WTC11 (cell line): ENCODE results near the gene NDUFAF8. TPM values are rescaled to one million over a fixed set of nuclear protein-coding genes. Genes with fewer than 3 reads are reported as not detected.

Experiments used
- ATAC-seq: fragments of 200-7000 bp; cut with Tn5 transposase; 2 replicates; pipeline ENCODE4 v1.10.0; 2021; ENCODE audit warnings: mild to moderate bottlenecking, moderate library complexity
- CTCF ChIA-PET: fragments of 300-600 bp; sonication (Branson Sonifier 250); formaldehyde crosslinking; loops from one replicate; lab custom pipeline; 2021; ENCODE audit warnings: antibody characterized with exemption; lab: Charles Lee
- POLR2A ChIA-PET: fragments of 350-600 bp; sonication (Branson Sonifier 250); formaldehyde crosslinking; loops from one replicate; lab custom pipeline; 2021; ENCODE audit warnings: antibody characterized with exemption; lab: Charles Lee
- DNase-seq: peaks from one replicate; pipeline ENCODE4 v3.0.0; 2021; ENCODE audit warnings: low spot score
- H3K27ac Mint-ChIP-seq: 2 replicates; pipeline ENCODE4 v1.8.0; 2021; ENCODE audit warnings: mixed read lengths
- H3K27me3 Mint-ChIP-seq: 2 replicates; pipeline ENCODE4 v1.8.0; 2021; ENCODE audit warnings: low read depth, mild to moderate bottlenecking, moderate library complexity, mixed read lengths
- H3K36me3 Mint-ChIP-seq: 2 replicates; pipeline ENCODE4 v1.8.0; 2021; ENCODE audit warnings: mixed read lengths
- H3K4me1 Mint-ChIP-seq: 2 replicates; pipeline ENCODE4 v1.8.0; 2022; ENCODE audit warnings: mixed read lengths
- H3K4me3 Mint-ChIP-seq: 2 replicates; pipeline ENCODE4 v1.8.0; 2021; ENCODE audit warnings: mild to moderate bottlenecking, moderate library complexity, mixed read lengths
- H3K9me3 Mint-ChIP-seq: 2 replicates; pipeline ENCODE4 v1.8.0; 2021; ENCODE audit warnings: mixed read lengths
- ARID4B ChIP-seq: sonication (generic); formaldehyde crosslinking; IDR thresholded peaks from 2 replicates; pipeline ENCODE4 v1.8.0; 2023; ENCODE audit warnings: missing genetic modification reagents, mild to moderate bottlenecking, borderline replicate concordance
- CBFB ChIP-seq: sonication (generic); formaldehyde crosslinking; IDR thresholded peaks from 2 replicates; pipeline ENCODE4 v1.8.1; 2022; ENCODE audit warnings: mild to moderate bottlenecking, low read depth, missing genetic modification reagents
- E2F4 ChIP-seq: sonication (generic); formaldehyde crosslinking; IDR thresholded peaks from 2 replicates; pipeline ENCODE4 v1.8.1; 2022; ENCODE audit warnings: low read depth, mild to moderate bottlenecking, moderate library complexity, missing genetic modification reagents, borderline replicate concordance
- ETV6 ChIP-seq: sonication (generic); formaldehyde crosslinking; IDR thresholded peaks from 2 replicates; pipeline ENCODE4 v1.8.1; 2022; ENCODE audit warnings: mild to moderate bottlenecking, missing genetic modification reagents
- FOXP4 ChIP-seq: sonication (generic); formaldehyde crosslinking; IDR thresholded peaks from 2 replicates; pipeline ENCODE4 v1.8.0; 2022; ENCODE audit warnings: mild to moderate bottlenecking, missing genetic modification reagents
- GTF2I ChIP-seq: fragments of 250-450 bp; sonication (Bioruptor Pico); conservative IDR thresholded peaks from 2 replicates; pipeline ENCODE4 v1.4.0; 2021; ENCODE audit warnings: mild to moderate bottlenecking
- JAZF1 ChIP-seq: fragments of 250-450 bp; sonication (Bioruptor Pico); IDR thresholded peaks from 2 replicates; pipeline ENCODE4 v1.9.0; 2021; ENCODE audit warnings: moderate library complexity, mild to moderate bottlenecking, inconsistent platforms
- NR2C2 ChIP-seq: sonication (generic); formaldehyde crosslinking; IDR thresholded peaks from 2 replicates; pipeline ENCODE4 v1.8.0; 2022; ENCODE audit warnings: mild to moderate bottlenecking, missing genetic modification reagents
- SMAD3 ChIP-seq: sonication (generic); formaldehyde crosslinking; IDR thresholded peaks from 2 replicates; pipeline ENCODE4 v1.8.0; 2022; ENCODE audit warnings: missing genetic modification reagents, mild to moderate bottlenecking, borderline replicate concordance
- STAT6 ChIP-seq: sonication (generic); formaldehyde crosslinking; conservative IDR thresholded peaks from 2 replicates; pipeline ENCODE4 v1.8.1; 2023; ENCODE audit warnings: mild to moderate bottlenecking, low read depth, missing genetic modification reagents, moderate library complexity
- TEAD4 ChIP-seq: sonication (generic); formaldehyde crosslinking; IDR thresholded peaks from 2 replicates; pipeline ENCODE4 v1.8.0; 2022; ENCODE audit warnings: mild to moderate bottlenecking, missing genetic modification reagents
- ZNF317 ChIP-seq: sonication (generic); formaldehyde crosslinking; IDR thresholded peaks from 2 replicates; pipeline ENCODE4 v1.8.1; 2023; ENCODE audit warnings: low read depth, mild to moderate bottlenecking, moderate library complexity, missing genetic modification reagents, borderline replicate concordance
- ZNF512 ChIP-seq: sonication (generic); formaldehyde crosslinking; IDR thresholded peaks from 2 replicates; pipeline ENCODE4 v1.8.1; 2022; ENCODE audit warnings: missing genetic modification reagents, borderline replicate concordance
- total RNA-seq: library from RNA; stranded (reverse); gene quantifications from 3 replicates; pipeline ENCODE4 v1.2.3, GENCODE V29; 2021
- TF ChIP-seq, protein P1 (sequence below): sonication (generic); formaldehyde crosslinking; IDR thresholded peaks from 2 replicates; pipeline ENCODE4 v1.8.0; 2023; ENCODE audit warnings: mild to moderate bottlenecking, missing genetic modification reagents

The NDUFAF8 gene
- total RNA-seq, 1 experiment from 2014 or later, result 73.0 TPM

DNA sequence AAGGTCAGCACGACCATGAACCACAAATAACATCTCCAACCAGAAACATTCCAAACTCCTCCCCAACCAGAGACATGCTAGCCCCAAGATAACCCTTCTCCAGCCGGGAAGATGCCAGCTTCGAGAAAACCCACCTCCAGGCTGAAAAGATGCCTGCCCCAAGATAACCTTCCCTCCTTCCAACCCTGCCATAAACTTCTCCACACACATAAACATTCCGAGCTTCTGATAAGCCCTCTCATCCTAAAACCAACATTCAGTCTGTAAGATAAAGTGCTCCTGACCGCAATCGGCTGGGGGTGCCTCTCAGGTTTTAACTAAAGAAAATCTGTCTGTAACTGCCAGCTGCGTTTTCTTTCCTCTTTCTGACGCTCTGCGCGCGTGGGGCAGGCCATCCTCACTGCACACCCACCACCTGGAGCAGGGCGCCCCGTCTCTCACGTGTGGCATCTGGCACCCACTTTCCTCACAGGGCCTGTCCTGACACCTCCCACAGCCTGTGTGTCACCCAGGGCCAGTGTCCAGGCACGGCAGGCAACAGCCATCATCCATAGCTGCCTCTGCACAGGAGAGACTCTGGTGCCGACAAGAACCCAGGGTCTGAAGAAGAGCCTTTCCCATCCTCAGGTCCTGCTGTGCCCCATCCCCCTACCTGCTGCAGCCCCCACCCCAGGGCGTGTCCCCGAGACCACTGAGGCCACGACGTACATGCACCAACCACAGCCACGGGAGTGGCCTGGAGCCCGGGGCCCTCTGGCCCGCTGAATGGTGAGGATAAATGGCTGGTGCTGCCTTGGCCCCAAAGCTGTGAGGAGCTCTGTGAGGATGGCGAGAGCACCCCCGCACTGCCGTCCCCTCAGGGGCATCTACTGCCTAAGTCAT is 3.9 kb upstream of the NDUFAF8 start (continued):
- TF ChIP-seq E2F4 (CRISPR knock-in tag) (no peak), ZNF512 (CRISPR knock-in tag) (no peak), TEAD4 (CRISPR knock-in tag) (no peak), CBFB (no peak), NR2C2 (no peak), ETV6 (no peak), FOXP4 (no peak), GTF2I (CRISPR knock-in tag) (no peak)
- TF ChIP-seq, protein P1, sequence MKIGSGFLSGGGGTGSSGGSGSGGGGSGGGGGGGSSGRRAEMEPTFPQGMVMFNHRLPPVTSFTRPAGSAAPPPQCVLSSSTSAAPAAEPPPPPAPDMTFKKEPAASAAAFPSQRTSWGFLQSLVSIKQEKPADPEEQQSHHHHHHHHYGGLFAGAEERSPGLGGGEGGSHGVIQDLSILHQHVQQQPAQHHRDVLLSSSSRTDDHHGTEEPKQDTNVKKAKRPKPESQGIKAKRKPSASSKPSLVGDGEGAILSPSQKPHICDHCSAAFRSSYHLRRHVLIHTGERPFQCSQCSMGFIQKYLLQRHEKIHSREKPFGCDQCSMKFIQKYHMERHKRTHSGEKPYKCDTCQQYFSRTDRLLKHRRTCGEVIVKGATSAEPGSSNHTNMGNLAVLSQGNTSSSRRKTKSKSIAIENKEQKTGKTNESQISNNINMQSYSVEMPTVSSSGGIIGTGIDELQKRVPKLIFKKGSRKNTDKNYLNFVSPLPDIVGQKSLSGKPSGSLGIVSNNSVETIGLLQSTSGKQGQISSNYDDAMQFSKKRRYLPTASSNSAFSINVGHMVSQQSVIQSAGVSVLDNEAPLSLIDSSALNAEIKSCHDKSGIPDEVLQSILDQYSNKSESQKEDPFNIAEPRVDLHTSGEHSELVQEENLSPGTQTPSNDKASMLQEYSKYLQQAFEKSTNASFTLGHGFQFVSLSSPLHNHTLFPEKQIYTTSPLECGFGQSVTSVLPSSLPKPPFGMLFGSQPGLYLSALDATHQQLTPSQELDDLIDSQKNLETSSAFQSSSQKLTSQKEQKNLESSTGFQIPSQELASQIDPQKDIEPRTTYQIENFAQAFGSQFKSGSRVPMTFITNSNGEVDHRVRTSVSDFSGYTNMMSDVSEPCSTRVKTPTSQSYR (CRISPR knock-in tag), result no peak

DNA sequence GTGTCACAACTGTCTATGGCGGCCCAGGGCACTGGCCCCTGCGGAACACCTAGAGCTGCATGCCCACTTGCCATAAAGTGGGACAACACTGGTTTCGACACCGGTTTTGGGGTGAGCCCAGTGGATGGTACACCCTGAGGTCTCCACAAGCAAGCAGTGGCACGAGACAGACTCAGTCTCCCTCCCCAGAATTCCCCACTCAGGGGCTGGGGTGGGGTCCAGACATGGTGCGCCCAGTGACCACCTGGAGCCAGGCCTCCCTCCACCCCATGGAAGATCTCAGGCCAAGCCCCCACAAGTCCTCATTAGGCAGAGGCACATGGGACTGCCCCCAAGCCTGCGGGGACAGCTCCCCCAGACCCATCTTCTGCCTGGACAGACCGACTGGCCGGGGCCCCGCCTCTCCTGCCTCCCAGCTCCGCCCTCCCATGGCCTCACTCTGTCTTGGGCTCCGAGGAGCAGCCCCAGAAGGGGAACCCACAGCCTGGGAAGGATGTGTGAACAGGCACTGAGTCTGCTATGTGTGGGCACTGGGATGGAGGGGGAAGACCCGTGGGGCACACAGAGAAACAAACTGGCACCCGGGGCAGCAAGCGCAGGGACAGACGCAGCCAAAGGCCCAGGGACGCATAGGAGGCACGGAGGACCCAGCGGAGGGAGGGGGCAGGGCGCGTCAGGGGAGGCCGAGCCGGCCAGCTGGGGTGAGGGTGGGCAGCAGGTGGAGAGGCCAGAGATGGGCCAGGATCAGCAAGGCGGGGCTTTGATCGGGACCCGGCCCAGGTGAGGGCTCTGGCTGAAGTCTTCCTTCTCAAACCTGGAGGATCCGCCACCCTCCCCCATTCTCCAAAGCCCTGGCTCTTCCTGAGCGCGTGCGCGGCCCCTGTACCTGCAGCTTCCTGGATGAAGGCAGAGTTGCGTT is 3.0 kb upstream of the NDUFAF8 start:
- DNase-seq, result no peak
- POLR2A ChIA-PET, result no interaction called here
- CTCF ChIA-PET, result interaction anchor here (0.9 kb wide), 1 partner anchor 106 kb away, joined by 3 read pairs; no protein-coding TSS in a partner anchor

More for the DNA sequence above, 3.0 kb upstream of the NDUFAF8 start:
- ATAC-seq, result no peak
- Mint-ChIP-seq H3K9me3 (no peaks in the 10 kb centered on the region), H3K4me1 (peaks cover 14% of the 10 kb centered on the region), H3K36me3 (peaks cover 2% of the 10 kb centered on the region), H3K27ac (no peak overlapping the region), H3K4me3 (no peak overlapping the region), H3K27me3 (no peaks in the 10 kb centered on the region)
- TF ChIP-seq ARID4B (CRISPR knock-in tag) (no peak), ZNF317 (CRISPR knock-in tag) (no peak), STAT6 (CRISPR knock-in tag) (no peak), JAZF1 (CRISPR knock-in tag) (no peak), SMAD3 (CRISPR knock-in tag) (no peak)
